ENCODE results near the gene CAMK4.

DNA sequence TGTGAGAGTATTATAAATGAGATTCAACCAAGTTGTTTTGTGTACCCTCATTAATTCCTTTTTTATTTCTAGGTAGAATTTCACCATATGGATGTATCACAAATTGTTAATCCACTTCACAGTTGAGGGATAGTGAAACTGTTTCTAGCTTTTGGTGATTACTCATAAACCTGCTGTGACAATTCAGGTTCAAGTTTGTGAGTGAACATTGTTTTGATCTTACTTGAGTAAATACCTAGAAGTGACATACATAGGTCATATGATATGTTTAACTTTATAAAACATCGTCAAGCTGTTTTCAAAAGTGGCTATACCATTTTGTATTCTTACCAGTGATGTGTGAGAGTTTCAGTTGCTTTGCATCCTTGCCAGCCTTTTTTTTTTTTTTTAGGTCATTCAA is 112.9 kb downstream of the CAMK4 start:
- TF ChIP-seq, protein P1, sequence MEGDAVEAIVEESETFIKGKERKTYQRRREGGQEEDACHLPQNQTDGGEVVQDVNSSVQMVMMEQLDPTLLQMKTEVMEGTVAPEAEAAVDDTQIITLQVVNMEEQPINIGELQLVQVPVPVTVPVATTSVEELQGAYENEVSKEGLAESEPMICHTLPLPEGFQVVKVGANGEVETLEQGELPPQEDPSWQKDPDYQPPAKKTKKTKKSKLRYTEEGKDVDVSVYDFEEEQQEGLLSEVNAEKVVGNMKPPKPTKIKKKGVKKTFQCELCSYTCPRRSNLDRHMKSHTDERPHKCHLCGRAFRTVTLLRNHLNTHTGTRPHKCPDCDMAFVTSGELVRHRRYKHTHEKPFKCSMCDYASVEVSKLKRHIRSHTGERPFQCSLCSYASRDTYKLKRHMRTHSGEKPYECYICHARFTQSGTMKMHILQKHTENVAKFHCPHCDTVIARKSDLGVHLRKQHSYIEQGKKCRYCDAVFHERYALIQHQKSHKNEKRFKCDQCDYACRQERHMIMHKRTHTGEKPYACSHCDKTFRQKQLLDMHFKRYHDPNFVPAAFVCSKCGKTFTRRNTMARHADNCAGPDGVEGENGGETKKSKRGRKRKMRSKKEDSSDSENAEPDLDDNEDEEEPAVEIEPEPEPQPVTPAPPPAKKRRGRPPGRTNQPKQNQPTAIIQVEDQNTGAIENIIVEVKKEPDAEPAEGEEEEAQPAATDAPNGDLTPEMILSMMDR (IDR thresholded peaks at IDR 0.05) = no peak
- no peak for TF ChIP-seq POLR2A (IDR thresholded peaks at IDR 0.05)
